OCI-LY7 (cell line): Measurements from ENCODE around the gene ETV5. TPM values are rescaled to one million over a fixed set of nuclear protein-coding genes. Genes with fewer than 3 reads are reported as not detected.

Source experiments
- Bru-seq: library from RNA; stranded (reverse); fragments of 400-500 nt; gene quantifications from one replicate; lab custom pipeline; 2021; lab: Mats Ljungman, UMichigan
- BruChase-seq, 2 experiments: library from RNA; stranded (reverse); fragments of 400-500 nt; gene quantifications; one replicate each; lab custom pipeline; 2021; lab: Mats Ljungman, UMichigan
- BruUV-seq: library from RNA; stranded (reverse); fragments of 400-500 nt; replicated peaks from 2 replicates; lab custom pipeline; 2021; lab: Mats Ljungman, UMichigan
- CTCF ChIA-PET: fragments of 300-600 bp; sonication (Branson Sonifier 250); formaldehyde crosslinking; loops from one replicate; lab custom pipeline; 2022; ENCODE audit warnings: antibody characterized with exemption; ENCODE audit not compliant: unreplicated experiment; lab: Charles Lee
- POLR2A ChIA-PET: fragments of 300-600 bp; sonication (Branson Sonifier 250); formaldehyde crosslinking; loops from one replicate; lab custom pipeline; 2022; ENCODE audit warnings: antibody characterized with exemption; lab: Charles Lee
- DNase-seq: peaks from one replicate; pipeline ENCODE4 v3.0.0-alpha.2; 2015; ENCODE audit warnings: low spot score
- H2AFZ ChIP-seq: fragments of 200-600 bp; sonication (generic), shearing (Covaris generic); 2 replicates; pipeline ENCODE4 v1.6.1; 2014; ENCODE audit warnings: mild to moderate bottlenecking, antibody characterized with exemption, low read length, moderate library complexity
- H3K27ac ChIP-seq: fragments of 200-600 bp; sonication (generic); 2 replicates; pipeline ENCODE4 v1.5.1; 2014; ENCODE audit warnings: mixed run types, low read depth, mild to moderate bottlenecking, moderate library complexity, low read length, inconsistent platforms; ENCODE audit not compliant: poor library complexity, severe bottlenecking
- H3K36me3 ChIP-seq: fragments of 200-600 bp; sonication (generic); 2 replicates; pipeline ENCODE4 v1.6.1; 2014; ENCODE audit warnings: mild to moderate bottlenecking, antibody characterized with exemption, low read length, moderate library complexity, mixed read lengths; ENCODE audit not compliant: insufficient read depth
- H3K4me1 ChIP-seq: fragments of 200-600 bp; sonication (generic); 2 replicates; pipeline ENCODE4 v1.5.1; 2014; ENCODE audit warnings: mild to moderate bottlenecking, low read length; ENCODE audit not compliant: insufficient read depth, poor library complexity, severe bottlenecking
- H3K4me2 ChIP-seq: fragments of 200-600 bp; sonication (generic); 2 replicates; pipeline ENCODE4 v1.6.1; 2014; ENCODE audit warnings: mild to moderate bottlenecking, low read length
- H3K4me3 ChIP-seq: fragments of 200-600 bp; sonication (generic); 2 replicates; pipeline ENCODE4 v1.5.1; 2014; ENCODE audit warnings: mild to moderate bottlenecking, low read depth, low read length; ENCODE audit not compliant: poor library complexity, severe bottlenecking
- H3K79me2 ChIP-seq: fragments of 200-600 bp; sonication (generic); 2 replicates; pipeline ENCODE4 v1.6.1; 2016; ENCODE audit warnings: low read depth, mild to moderate bottlenecking, low read length, moderate library complexity, mixed read lengths; ENCODE audit not compliant: insufficient read depth
- H3K9me2 ChIP-seq: fragments of 200-600 bp; sonication (generic); 2 replicates; pipeline ENCODE4 v1.6.1; 2016; ENCODE audit warnings: mild to moderate bottlenecking, low read length, mixed read lengths; ENCODE audit not compliant: insufficient read depth
- H3K9me3 ChIP-seq: fragments of 200-600 bp; sonication (generic); 2 replicates; pipeline ENCODE4 v1.6.1; 2014; ENCODE audit warnings: mild to moderate bottlenecking, mixed run types, low read length, mixed read lengths
- H4K20me1 ChIP-seq: fragments of 200-600 bp; sonication (generic); 2 replicates; pipeline ENCODE4 v1.6.1; 2014; ENCODE audit warnings: mild to moderate bottlenecking, antibody characterized with exemption, low read length, moderate library complexity, mixed read lengths; ENCODE audit not compliant: insufficient read depth
- EZH2phosphoT487 ChIP-seq: fragments of 200-600 bp; sonication (generic); IDR thresholded peaks from 2 replicates; pipeline ENCODE4 v1.6.1; 2018; ENCODE audit warnings: low read depth, borderline replicate concordance, mild to moderate bottlenecking, mixed run types, antibody characterized with exemption, low read length, moderate library complexity, mixed read lengths
- intact Hi-C: fragments of 100-400 bp; cut with micrococcal nuclease; formaldehyde crosslinking; loops from one replicate; pipeline ENCODE4 v1.10.0; 2022; ENCODE audit not compliant: unreplicated experiment
- long read RNA-seq: library from polyadenylated mRNA; stranded (forward); transcript quantifications from one replicate; pipeline ENCODE4 v2.0.0, GENCODE V29; 2022
- total RNA-seq, 2 experiments: library from RNA; depleted of rRNA in 1 of 2; stranded (reverse); fragments of >200 nt in 1 of 2; shearing (Covaris generic) in 1 of 2; gene quantifications; 2 replicates each; pipeline ENCODE4 v1.2.3, GENCODE V29; 2014 to 2022
- TF ChIP-seq, protein P1 (sequence below): fragments of 200-600 bp; sonication (generic); conservative IDR thresholded peaks from 2 replicates; pipeline ENCODE4 v1.5.1; 2014; ENCODE audit warnings: mild to moderate bottlenecking, antibody characterized with exemption, low read length, moderate library complexity, mixed read lengths

The ETV5 gene
- total RNA-seq (2014; rRNA removed; shearing (Covaris generic)) (0.85 TPM in 1 of 2 replicates, not detected in the other), total RNA-seq (2022) (1.1 and 1.2 TPM in 2 replicates), Bru-seq, nascent RNA (percentile 21 among the genes with signal in this experiment), BruChase-seq, experiment 1, labeled RNA remaining after a 6-hour chase (percentile 15 among the genes with signal in this experiment), BruChase-seq, experiment 2, labeled RNA remaining after a 2-hour chase (percentile 17 among the genes with signal in this experiment)
- long read RNA-seq: 0 reads

DNA sequence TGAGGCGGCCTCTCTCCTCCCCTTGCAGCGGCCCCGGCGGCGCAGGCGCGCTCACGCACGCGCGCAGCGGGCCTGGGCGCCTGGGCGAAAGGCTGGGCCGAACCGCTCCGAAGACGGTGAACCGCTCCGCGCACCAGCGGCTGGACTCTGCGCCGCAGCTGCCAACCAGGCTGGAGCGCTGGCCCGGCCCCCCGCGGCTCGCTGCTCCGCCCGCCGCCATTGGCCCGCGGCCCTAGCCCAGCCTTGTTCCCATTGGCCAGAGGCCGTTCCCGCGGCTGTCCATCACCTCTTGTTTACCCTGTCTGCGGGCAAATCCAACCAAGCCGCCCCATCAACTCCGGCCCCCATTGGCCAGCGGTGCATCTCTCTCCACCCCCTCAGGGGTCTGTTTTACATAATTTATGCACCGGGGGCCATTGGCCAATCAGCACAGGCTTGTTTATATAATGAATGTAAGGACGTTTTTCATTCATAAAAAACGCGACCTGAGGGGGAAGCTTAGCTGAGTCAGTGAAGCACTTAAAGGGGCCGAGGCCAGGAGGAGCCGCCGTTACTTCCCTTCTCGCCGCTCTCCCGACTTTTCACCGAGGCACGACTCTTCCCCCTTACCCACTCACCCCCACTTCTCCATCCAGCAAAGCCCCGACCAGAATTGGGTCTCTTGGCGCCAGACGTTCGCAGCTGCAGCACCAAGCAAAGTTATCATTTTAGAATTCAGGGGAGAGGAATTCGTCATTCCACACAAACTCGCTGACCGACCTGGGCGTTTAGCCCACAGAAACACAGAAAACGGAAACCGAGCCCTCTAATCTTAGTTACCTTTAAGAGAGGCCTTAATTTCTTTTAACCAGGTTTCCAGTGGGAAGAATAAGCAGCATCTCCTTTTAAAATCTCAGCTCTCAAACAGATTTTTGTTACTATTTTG, at the start of gene ETV5:
Gene ETV5, minus strand, starts transcription at position 149 of the 925 bp plus-strand sequence. CDS start 3,221 bp downstream, outside the sequence.
- H3K79me2 ChIP-seq: no peaks in the 10 kb centered on the region
- peak; percentile 94 for DNase-seq
- intact Hi-C loops: loop anchor here (1.0 to 10.0 kb wide), 4 partner anchors 44 to 132 kb away; no protein-coding TSS in a partner anchor
- no peaks in the 10 kb centered on the region for H3K36me3 ChIP-seq
- no peaks in the 10 kb centered on the region for H3K9me3 ChIP-seq
- H2AFZ ChIP-seq: peak within 1 kb of the TSS; percentile 71; the same call in 1 of the 2 replicates
- no peak within 1 kb of the TSS for H3K27ac ChIP-seq
- ChIA-PET CTCF (interaction anchor here (0.6 kb wide), 1 partner anchor 38 kb away, joined by 3 read pairs; no protein-coding TSS in a partner anchor), POLR2A (interaction anchor here (0.5 to 1.2 kb wide), 6 partner anchors 25 to 1956 kb away, joined by 3 to 4 read pairs (median 3); no protein-coding TSS in a partner anchor)
- no peaks in the 10 kb centered on the region for H4K20me1 ChIP-seq
- no peaks in the 10 kb centered on the region for H3K9me2 ChIP-seq
- TF ChIP-seq, protein P1, sequence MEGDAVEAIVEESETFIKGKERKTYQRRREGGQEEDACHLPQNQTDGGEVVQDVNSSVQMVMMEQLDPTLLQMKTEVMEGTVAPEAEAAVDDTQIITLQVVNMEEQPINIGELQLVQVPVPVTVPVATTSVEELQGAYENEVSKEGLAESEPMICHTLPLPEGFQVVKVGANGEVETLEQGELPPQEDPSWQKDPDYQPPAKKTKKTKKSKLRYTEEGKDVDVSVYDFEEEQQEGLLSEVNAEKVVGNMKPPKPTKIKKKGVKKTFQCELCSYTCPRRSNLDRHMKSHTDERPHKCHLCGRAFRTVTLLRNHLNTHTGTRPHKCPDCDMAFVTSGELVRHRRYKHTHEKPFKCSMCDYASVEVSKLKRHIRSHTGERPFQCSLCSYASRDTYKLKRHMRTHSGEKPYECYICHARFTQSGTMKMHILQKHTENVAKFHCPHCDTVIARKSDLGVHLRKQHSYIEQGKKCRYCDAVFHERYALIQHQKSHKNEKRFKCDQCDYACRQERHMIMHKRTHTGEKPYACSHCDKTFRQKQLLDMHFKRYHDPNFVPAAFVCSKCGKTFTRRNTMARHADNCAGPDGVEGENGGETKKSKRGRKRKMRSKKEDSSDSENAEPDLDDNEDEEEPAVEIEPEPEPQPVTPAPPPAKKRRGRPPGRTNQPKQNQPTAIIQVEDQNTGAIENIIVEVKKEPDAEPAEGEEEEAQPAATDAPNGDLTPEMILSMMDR: no peak
- TF ChIP-seq EZH2phosphoT487: 0 out of 2 replicates have a peak, but pooled peaks have one; percentile 49
- peaks cover 24% of the 10 kb centered on the region for H3K4me1 ChIP-seq
- peak within 1 kb of the TSS; percentile 67 for H3K4me3 ChIP-seq
- BruUV-seq: no TSS peak
- H3K4me2 ChIP-seq: peak within 1 kb of the TSS; percentile 98

DNA sequence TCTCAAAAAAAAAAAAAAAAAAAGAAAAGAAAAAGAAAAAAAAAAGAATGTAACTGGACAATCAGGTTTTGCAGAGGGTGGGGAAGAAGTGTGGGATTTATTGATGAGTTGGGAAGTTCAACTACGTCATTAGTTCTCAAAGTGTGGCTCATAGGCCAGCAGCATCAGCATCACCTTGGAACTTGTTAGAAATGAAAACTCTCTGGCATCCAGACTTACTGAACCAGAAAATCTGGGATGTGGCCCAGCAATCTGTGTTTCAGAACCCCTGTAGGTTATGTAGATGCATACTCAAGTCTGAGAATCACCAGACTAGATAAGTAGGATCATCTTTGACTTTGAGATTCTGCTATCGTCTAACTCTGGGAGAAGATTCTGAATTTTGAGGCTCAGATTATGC, 45.8 kb upstream of the ETV5 start:
- POLR2A ChIA-PET: no interaction called here
- intact Hi-C loops: loop anchor here (5.0 to 10.0 kb wide), 3 partner anchors 53 to 380 kb away; no protein-coding TSS in a partner anchor
- no peak overlapping the region for H3K4me3 ChIP-seq
- H3K4me1 ChIP-seq: peaks cover 47% of the 10 kb centered on the region
- no peak overlapping the region for H3K4me2 ChIP-seq
- no peak overlapping the region for H3K27ac ChIP-seq
- CTCF ChIA-PET: no interaction called here
- no TSS peak for BruUV-seq
- no peak for DNase-seq
- H3K36me3 ChIP-seq: no peaks in the 10 kb centered on the region
- H3K9me3 ChIP-seq: no peaks in the 10 kb centered on the region
- H2AFZ ChIP-seq: peak overlapping the region; percentile 48; the same call in 1 of the 2 replicates
- no peaks in the 10 kb centered on the region for H4K20me1 ChIP-seq
- H3K9me2 ChIP-seq: no peaks in the 10 kb centered on the region
- TF ChIP-seq EZH2phosphoT487: no peak
- TF ChIP-seq, protein P1: no peak
- H3K79me2 ChIP-seq: no peaks in the 10 kb centered on the region
